WI38 (cell line): Measurements from ENCODE around the gene MS4A8.
"Not testable (repeated sequence)": the region's sequence is repeated elsewhere in the genome, so short reads cannot be mapped to it uniquely, and the experiment has no call there.

ENCODE experiments used
- H3K4me3 ChIP-seq: 2 replicates; pipeline ENCODE4 v1.5.1; 2011; ENCODE audit warnings: low read depth, mild to moderate bottlenecking, control low read depth, low read length
- CTCF ChIP-seq: IDR thresholded peaks from 2 replicates; pipeline ENCODE4 v1.5.1; 2012; ENCODE audit warnings: low read depth, mild to moderate bottlenecking, control low read depth, low read length

MS4A8 gene

GRCh38 chr11:60710482-60710881 is 11.1 kb downstream of the MS4A8 start:
- TF ChIP-seq CTCF = no peak

DNA sequence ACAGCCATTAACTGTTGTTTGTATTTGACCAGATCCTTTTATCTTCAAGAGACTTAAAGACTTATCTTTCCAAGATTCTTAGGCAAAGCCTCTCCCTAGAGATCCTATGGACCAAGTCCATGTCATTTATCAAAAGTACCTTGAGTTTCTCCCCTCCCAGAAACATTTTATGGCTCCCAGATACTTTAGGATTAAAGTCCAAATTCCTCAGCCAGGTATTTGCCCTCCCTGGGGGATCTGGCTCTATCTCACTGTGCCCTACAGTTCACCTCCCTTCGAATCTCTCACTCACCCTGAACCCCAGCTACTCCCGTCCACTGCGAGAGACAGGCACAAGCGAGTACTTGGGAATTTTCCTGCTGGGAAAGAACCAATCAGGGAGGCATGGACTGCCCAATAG is 11.9 kb downstream of the MS4A8 start:
- no peak for TF ChIP-seq CTCF
- no peak overlapping the region for H3K4me3 ChIP-seq

More at GRCh38 chr11:60710482-60710881, 11.1 kb downstream of the MS4A8 start:
- H3K4me3 ChIP-seq = no peak overlapping the region

DNA sequence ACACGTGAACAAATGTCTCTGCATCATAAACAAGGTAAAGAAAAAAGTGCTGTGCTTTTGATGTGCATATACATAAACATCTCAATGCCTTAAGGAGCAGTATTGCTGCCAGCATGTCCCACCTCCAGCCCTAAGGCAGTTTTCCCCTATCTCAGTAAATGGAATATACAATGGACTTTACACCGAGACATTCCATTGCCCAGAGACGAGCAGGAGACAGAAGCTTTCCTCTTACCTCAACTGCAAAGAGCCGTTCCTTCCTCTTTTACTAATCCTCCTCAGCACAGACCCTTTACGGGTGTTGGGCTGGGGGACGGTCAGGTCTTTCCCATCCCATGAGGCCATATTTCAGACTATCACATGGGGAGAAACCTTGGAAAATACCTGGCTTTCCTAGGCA is 14.0 kb downstream of the MS4A8 start:
- not testable (repeated sequence) for H3K4me3 ChIP-seq

DNA sequence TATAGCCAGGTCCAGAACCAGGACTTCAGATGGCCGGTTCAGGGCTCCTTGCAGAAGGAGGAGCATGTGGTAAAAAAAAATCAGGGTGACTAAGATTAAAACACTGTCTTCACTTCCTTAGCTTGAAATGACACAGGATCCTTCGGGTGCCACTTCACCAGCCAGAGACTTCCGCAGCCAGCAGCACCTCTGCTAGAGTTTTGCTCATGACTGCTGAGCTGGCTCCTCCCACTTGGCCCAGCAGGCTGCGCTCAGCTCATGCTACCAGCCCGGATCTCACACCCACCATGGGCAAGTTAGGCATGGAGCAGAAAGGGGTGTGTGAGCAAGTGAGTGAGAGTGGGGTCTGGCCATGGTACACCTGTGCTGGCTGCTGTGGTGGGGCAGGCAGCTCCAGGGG is 18.5 kb downstream of the MS4A8 start:
- H3K4me3 ChIP-seq = no peak overlapping the region
- TF ChIP-seq CTCF = no peak

DNA sequence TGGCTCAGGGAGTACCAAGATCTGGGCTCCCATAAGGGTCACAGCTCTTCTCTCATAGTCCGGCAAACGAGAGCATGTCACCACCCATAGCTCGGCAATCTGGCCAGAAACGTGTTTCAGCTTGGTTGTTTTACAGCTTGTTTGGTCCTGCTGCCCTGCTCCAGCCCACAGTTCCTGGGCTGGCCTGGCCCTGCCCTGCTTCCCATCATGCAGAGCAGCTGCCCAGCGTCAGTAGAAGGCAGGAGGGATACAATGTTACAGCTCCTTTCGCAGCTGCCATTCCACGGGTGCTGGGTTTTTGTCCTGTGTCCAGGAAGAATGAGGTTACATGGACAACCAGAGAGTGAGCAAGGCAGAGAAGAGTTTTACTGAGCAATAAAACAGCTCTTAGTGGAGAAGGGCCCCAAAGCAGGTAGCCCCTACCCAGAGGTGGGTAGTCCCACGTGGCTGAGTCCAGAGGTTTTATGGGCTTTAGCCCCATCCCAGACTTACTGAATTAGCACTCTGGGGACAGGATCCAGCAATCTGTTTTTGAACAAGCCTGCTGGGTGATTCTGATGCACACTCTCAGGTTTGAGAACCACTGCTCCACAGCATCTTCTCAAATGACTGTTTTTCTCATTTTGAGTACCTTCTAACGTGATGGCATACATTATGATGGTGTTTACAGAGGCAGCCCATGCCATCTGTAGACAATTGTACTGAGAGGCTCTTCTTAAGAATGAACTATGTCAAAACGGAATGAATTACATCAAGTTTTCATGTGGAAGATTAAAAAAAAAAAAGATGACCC is 19.3 kb downstream of the MS4A8 start:
- no peak overlapping the region for H3K4me3 ChIP-seq
- no peak for TF ChIP-seq CTCF

DNA sequence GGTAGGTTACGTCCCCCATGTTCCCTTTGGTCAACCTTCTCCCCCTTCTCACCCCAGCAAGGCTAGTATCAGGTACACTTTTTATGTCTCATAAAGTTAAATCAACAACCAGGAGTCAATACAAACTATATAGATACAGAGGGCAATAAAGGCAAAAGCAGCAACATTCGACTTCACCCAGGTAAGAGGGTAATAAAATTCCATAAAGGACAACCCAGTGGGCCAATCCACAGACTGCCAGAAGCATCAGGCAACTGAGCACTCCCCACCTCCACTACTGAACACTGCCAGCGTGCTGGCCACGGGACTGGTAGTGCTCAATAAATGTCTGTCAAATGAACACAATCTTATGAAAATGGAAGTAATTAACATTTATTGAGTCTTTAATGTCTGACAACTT is 20.0 kb downstream of the MS4A8 start:
- no peak for TF ChIP-seq CTCF
- H3K4me3 ChIP-seq = no peak overlapping the region

GRCh38 chr11:60720460-60720859 is 21.0 kb downstream of the MS4A8 start:
- no peak overlapping the region for H3K4me3 ChIP-seq
- no peak for TF ChIP-seq CTCF

- no peak for TF ChIP-seq CTCF
Observed at GRCh38 chr11:60724420-60724819, 25.0 kb downstream of the MS4A8 start, which contains the start of gene MS4A18. MS4A18 (plus strand) TSS chr11:60724720.

More at GRCh38 chr11:60724420-60724819, 25.0 kb downstream of the MS4A8 start, which contains the start of gene MS4A18:
- no peak within 1 kb of the TSS for H3K4me3 ChIP-seq
